ENCODE data around the gene PCDHGC5.

Gene PCDHGC5

DNA sequence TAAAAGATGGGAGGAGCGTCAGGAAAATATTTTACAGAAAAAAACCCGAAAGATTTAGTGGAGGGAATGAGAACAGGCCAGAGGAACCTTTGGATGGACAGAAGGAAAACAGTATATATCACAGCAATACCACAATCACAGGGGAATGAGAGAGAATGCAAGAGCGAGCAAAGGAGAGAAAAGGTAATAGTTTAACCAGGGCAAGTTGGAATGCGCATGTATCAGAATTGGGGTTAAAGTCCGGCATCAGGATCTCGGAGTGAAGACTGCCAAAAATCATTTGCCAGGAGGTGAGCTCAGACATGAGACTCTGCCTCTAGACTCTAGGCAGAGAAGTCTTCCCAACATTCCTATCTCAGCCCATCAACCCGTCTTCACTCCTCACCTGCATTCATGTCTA is 36.8 kb downstream of the PCDHGC5 start:
- TF ChIP-seq FOXP2 (optimal IDR thresholded peaks at IDR 0.05; ENCODE audit: borderline replicate concordance, extremely low read depth, extremely low read length, insufficient read depth) (no peak), SIN3A (IDR thresholded peaks at IDR 0.05; ENCODE audit: borderline replicate concordance, insufficient read depth, low read length) (no peak), TAF1 (IDR thresholded peaks at IDR 0.05; ENCODE audit: borderline replicate concordance, insufficient read depth, low read length) (no peak), POLR2AphosphoS5 (IDR thresholded peaks at IDR 0.05; ENCODE audit: low read depth, low read length) (no peak)
- TF ChIP-seq, protein P1, sequence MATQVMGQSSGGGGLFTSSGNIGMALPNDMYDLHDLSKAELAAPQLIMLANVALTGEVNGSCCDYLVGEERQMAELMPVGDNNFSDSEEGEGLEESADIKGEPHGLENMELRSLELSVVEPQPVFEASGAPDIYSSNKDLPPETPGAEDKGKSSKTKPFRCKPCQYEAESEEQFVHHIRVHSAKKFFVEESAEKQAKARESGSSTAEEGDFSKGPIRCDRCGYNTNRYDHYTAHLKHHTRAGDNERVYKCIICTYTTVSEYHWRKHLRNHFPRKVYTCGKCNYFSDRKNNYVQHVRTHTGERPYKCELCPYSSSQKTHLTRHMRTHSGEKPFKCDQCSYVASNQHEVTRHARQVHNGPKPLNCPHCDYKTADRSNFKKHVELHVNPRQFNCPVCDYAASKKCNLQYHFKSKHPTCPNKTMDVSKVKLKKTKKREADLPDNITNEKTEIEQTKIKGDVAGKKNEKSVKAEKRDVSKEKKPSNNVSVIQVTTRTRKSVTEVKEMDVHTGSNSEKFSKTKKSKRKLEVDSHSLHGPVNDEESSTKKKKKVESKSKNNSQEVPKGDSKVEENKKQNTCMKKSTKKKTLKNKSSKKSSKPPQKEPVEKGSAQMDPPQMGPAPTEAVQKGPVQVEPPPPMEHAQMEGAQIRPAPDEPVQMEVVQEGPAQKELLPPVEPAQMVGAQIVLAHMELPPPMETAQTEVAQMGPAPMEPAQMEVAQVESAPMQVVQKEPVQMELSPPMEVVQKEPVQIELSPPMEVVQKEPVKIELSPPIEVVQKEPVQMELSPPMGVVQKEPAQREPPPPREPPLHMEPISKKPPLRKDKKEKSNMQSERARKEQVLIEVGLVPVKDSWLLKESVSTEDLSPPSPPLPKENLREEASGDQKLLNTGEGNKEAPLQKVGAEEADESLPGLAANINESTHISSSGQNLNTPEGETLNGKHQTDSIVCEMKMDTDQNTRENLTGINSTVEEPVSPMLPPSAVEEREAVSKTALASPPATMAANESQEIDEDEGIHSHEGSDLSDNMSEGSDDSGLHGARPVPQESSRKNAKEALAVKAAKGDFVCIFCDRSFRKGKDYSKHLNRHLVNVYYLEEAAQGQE (IDR thresholded peaks at IDR 0.05; ENCODE audit: insufficient read depth in 1 of 2, low read depth in 2 of 2, low read length in 2 of 2): no peak

DNA sequence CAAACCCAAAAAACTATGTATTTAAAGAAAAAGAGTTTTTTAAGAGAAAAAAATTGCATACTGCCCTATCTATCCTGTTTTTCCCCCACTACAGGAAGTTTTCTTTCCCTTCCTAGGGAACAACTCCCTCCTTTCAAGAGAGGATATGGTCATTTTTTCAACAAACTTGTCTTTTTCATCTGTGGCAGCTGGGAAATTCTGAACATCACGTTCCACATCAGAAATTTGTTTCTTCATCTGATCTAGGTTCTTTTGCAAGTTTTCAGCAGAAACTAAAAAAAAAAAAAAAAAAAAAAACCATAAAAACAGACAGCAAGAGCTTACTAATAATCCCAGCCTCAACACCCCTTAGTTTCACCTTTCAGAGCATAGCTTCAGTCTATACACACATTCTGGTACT is 38.5 kb downstream of the PCDHGC5 start:
- TF ChIP-seq SIN3A (IDR thresholded peaks at IDR 0.05; ENCODE audit: borderline replicate concordance, insufficient read depth, low read length) (no peak), FOXP2 (optimal IDR thresholded peaks at IDR 0.05; ENCODE audit: borderline replicate concordance, extremely low read depth, extremely low read length, insufficient read depth) (no peak), TAF1 (IDR thresholded peaks at IDR 0.05; ENCODE audit: borderline replicate concordance, insufficient read depth, low read length) (no peak), POLR2AphosphoS5 (IDR thresholded peaks at IDR 0.05; ENCODE audit: low read depth, low read length) (no peak)
- TF ChIP-seq, protein P1 (IDR thresholded peaks at IDR 0.05; ENCODE audit: insufficient read depth in 1 of 2, low read depth in 2 of 2, low read length in 2 of 2): no peak

DNA sequence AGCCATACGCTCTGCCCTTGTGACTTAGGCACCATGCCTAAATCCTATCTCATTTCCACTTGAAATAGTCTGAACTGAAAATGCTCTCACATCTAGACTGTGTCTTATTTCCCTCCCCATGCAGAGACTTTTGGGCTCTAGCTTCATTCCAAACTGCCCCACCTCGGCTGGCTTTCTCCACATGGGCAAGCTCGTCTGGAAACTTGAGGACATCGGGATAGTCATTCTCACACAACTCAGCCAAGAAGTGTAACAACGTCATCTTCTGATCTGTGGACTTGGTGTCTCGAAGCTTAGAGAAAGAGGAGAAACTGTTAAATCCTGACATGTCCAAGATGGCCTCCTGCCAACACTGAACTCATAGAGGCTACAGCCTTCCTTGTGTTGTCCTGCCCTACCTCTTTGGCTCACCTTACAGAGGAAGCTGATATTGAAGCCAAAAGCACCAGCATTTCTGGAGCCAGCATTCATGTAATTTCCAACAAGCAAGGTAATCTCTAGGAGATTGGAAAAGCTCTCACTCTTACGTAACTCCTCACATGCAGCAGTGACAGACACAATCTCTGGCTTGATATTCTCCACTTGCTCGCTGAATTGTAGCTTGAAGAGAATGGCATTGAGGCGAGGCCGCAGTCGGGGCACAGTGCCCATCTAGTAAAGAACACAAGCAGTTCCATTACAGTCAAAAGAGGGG is 39.6 kb downstream of the PCDHGC5 start:
- TF ChIP-seq, protein P1 (IDR thresholded peaks at IDR 0.05; ENCODE audit: insufficient read depth in 1 of 2, low read depth in 2 of 2, low read length in 2 of 2): no peak
- no peak for TF ChIP-seq POLR2AphosphoS5 (IDR thresholded peaks at IDR 0.05; ENCODE audit: low read depth, low read length)
- TF ChIP-seq TAF1 (IDR thresholded peaks at IDR 0.05; ENCODE audit: borderline replicate concordance, insufficient read depth, low read length): no peak
- TF ChIP-seq SIN3A (IDR thresholded peaks at IDR 0.05; ENCODE audit: borderline replicate concordance, insufficient read depth, low read length): no peak
- TF ChIP-seq FOXP2 (optimal IDR thresholded peaks at IDR 0.05; ENCODE audit: borderline replicate concordance, extremely low read depth, extremely low read length, insufficient read depth): no peak

DNA sequence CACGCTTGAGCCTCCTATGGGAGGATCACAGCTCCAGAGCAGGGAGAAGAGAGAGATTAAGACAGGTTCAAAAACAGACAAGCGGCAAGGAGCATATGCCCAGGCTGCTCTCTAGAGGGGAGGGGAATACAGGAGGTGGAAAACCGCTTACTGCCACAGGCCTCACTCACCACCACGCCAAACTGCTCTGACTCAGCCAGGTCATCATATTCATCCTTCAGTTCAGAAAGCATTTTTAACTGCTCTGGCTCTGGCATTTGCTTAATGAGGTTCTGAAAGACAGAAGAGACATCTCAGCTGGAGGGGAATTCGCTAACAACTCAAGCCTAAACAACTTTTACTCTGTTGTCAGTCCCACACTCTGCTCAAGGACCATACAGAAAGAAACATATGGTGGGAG is 40.1 kb downstream of the PCDHGC5 start:
- TF ChIP-seq FOXP2 (optimal IDR thresholded peaks at IDR 0.05; ENCODE audit: borderline replicate concordance, extremely low read depth, extremely low read length, insufficient read depth) (no peak), POLR2AphosphoS5 (IDR thresholded peaks at IDR 0.05; ENCODE audit: low read depth, low read length) (no peak), SIN3A (IDR thresholded peaks at IDR 0.05; ENCODE audit: borderline replicate concordance, insufficient read depth, low read length) (no peak), TAF1 (IDR thresholded peaks at IDR 0.05; ENCODE audit: borderline replicate concordance, insufficient read depth, low read length) (no peak)
- TF ChIP-seq, protein P1 (IDR thresholded peaks at IDR 0.05; ENCODE audit: insufficient read depth in 1 of 2, low read depth in 2 of 2, low read length in 2 of 2): no peak
